Cardiac muscle cell (in vitro differentiated cells and primary cell): Measurements from ENCODE around the gene TSPEAR. TPM values are rescaled to one million over a fixed set of nuclear protein-coding genes. Genes with fewer than 3 reads are reported as not detected.

Source experiments
- DNase-seq, 2 donors: peaks; one replicate each; pipeline versions ENCODE4 v3.0.0 to v3.0.0-alpha.2; 2010 to 2017; ENCODE audit warnings: low read depth in 1 of 2, low spot score in 1 of 2
- H3K27ac ChIP-seq: fragments of 200-600 bp; sonication (generic); 2 replicates; pipeline ENCODE4 v1.5.1; 2016
- H3K27me3 ChIP-seq: fragments of 200-600 bp; sonication (generic); 2 replicates; pipeline ENCODE4 v1.6.0; 2016; ENCODE audit warnings: control low read depth
- H3K36me3 ChIP-seq: fragments of 200-600 bp; sonication (generic); 2 replicates; pipeline ENCODE4 v1.5.1; 2016; ENCODE audit warnings: control low read depth
- H3K4me1 ChIP-seq: fragments of 200-600 bp; sonication (generic); 2 replicates; pipeline ENCODE4 v1.8.1; 2017; ENCODE audit warnings: low read depth, mild to moderate bottlenecking, mixed run types
- H3K4me3 ChIP-seq: fragments of 200-600 bp; sonication (generic); 2 replicates; pipeline ENCODE4 v1.5.1; 2016; ENCODE audit warnings: mild to moderate bottlenecking
- H3K9me3 ChIP-seq: fragments of 200-600 bp; sonication (generic); 2 replicates; pipeline ENCODE4 v1.5.1; 2017; ENCODE audit warnings: low read depth, mild to moderate bottlenecking, control low read depth
- CTCF ChIP-seq: IDR thresholded peaks from 2 replicates; pipeline ENCODE4 v1.5.1; 2012; ENCODE audit warnings: low read depth, mild to moderate bottlenecking, low read length
- polyA plus RNA-seq: library from polyadenylated mRNA; unstranded; fragments of >200 nt; fragmentation: Nextera tagmentation; extraction: Ambion mirVana; gene quantifications from 2 replicates; pipeline ENCODE4 v1.2.1, GENCODE V29; 2016
- total RNA-seq: library from RNA; depleted of rRNA; stranded (reverse); fragments of >200 nt; gene quantifications from 2 replicates; pipeline ENCODE4 v1.2.3, GENCODE V29; 2016

Gene TSPEAR
- total and polyA plus RNA-seq, 2 experiments from 2014 or later = 2.8 to 3.4 TPM

GRCh38 chr21:44499631-44500030 is 211.7 kb downstream of the TSPEAR start:
- peak in 1 of 2 donors; percentile 45 for DNase-seq
- peaks cover 42% of the 10 kb centered on the region for H3K4me1 ChIP-seq
- no peaks in the 10 kb centered on the region for H3K27me3 ChIP-seq
- no peaks in the 10 kb centered on the region for H3K9me3 ChIP-seq
- no peak overlapping the region for H3K27ac ChIP-seq
- TF ChIP-seq CTCF = no peak
- H3K36me3 ChIP-seq = no peaks in the 10 kb centered on the region
- H3K4me3 ChIP-seq = no peak overlapping the region

- H3K27me3 ChIP-seq = no peaks in the 10 kb centered on the region
- DNase-seq = no peak
- no peak overlapping the region for H3K27ac ChIP-seq
These were observed 212.2 kb downstream of the TSPEAR start for GRCh38 chr21:44499211-44499560.

GRCh38 chr21:44498280-44499210 is 212.8 kb downstream of the TSPEAR start:
- Histone ChIP-seq H3K27ac (peak overlapping the region; percentile 3), H3K27me3 (no peaks in the 10 kb centered on the region), H3K36me3 (no peaks in the 10 kb centered on the region), H3K9me3 (no peaks in the 10 kb centered on the region), H3K4me3 (no peak overlapping the region), H3K4me1 (peaks cover 45% of the 10 kb centered on the region)
- no peak for DNase-seq
- no peak for TF ChIP-seq CTCF

More at GRCh38 chr21:44499211-44499560, 212.2 kb downstream of the TSPEAR start:
- H3K9me3 ChIP-seq = no peaks in the 10 kb centered on the region
- peaks cover 45% of the 10 kb centered on the region for H3K4me1 ChIP-seq
- H3K4me3 ChIP-seq = no peak overlapping the region
- no peaks in the 10 kb centered on the region for H3K36me3 ChIP-seq
- no peak for TF ChIP-seq CTCF

GRCh38 chr21:44497703-44498126 is 213.7 kb downstream of the TSPEAR start:
- no peak for TF ChIP-seq CTCF
- H3K36me3 ChIP-seq = no peaks in the 10 kb centered on the region
- H3K4me1 ChIP-seq = peaks cover 45% of the 10 kb centered on the region
- H3K4me3 ChIP-seq = no peak overlapping the region
- H3K9me3 ChIP-seq = no peaks in the 10 kb centered on the region
- peak in 1 of 2 donors; percentile 37 for DNase-seq
- peak overlapping the region; percentile 83 for H3K27ac ChIP-seq
- H3K27me3 ChIP-seq = no peaks in the 10 kb centered on the region

- peaks cover 45% of the 10 kb centered on the region for H3K4me1 ChIP-seq
These were observed 214.5 kb downstream of the TSPEAR start for GRCh38 chr21:44496564-44497550.

More at GRCh38 chr21:44496564-44497550, 214.5 kb downstream of the TSPEAR start:
- Histone ChIP-seq H3K4me3 (no peak overlapping the region), H3K36me3 (no peaks in the 10 kb centered on the region), H3K9me3 (no peaks in the 10 kb centered on the region), H3K27ac (peak overlapping the region; percentile 83), H3K27me3 (no peaks in the 10 kb centered on the region)
- TF ChIP-seq CTCF = no peak
- peak in 1 of 2 donors; percentile 38 for DNase-seq
